Thyroid gland (tissue), 4 donors: ENCODE measurements around the gene OVCA2. TPM values are rescaled to one million over a fixed set of nuclear protein-coding genes. Genes with fewer than 3 reads are reported as not detected.
A peak's percentile ranks its signal among the peaks of the same experiment; 100 is the strongest.

Experiments
- DNase-seq, 2 donors: peaks; one replicate each; pipeline ENCODE4 v3.0.0-alpha.2; 2019
- H3K27ac ChIP-seq, 3 donors: fragments of 200-600 bp; sonication (generic); 1 replicate in 2 of 3; 2 replicates in 1 of 3; pipeline ENCODE4 v1.5.1; 2016 to 2019; ENCODE audit warnings: mild to moderate bottlenecking in 1 of 3, moderate library complexity in 1 of 3
- H3K27me3 ChIP-seq: fragments of 200-600 bp; sonication (generic); one replicate; pipeline ENCODE4 v1.5.1; 2019
- H3K36me3 ChIP-seq, 2 donors: fragments of 200-600 bp; sonication (generic); one replicate each; pipeline ENCODE4 v1.5.1; 2016 to 2019
- H3K4me1 ChIP-seq, 2 donors: fragments of 200-600 bp; sonication (generic); one replicate each; pipeline ENCODE4 v1.5.1; 2017 to 2019
- H3K4me3 ChIP-seq, 3 donors: fragments of 200-600 bp; sonication (generic); replicated peaks in 1 of 3; 1 replicate in 2 of 3; 2 replicates in 1 of 3; pipeline ENCODE4 v1.5.1; 2016; ENCODE audit warnings: mild to moderate bottlenecking in 1 of 3
- H3K9me3 ChIP-seq: fragments of 200-600 bp; sonication (generic); one replicate; pipeline ENCODE4 v1.5.1; 2017
- CTCF ChIP-seq, 6 experiments: fragments of 200-600 bp in 3 of 6; fragments of 450-650 bp in 3 of 6; sonication (generic) in 3 of 6; IDR thresholded peaks; one replicate each; pipeline ENCODE4 v1.5.1; 2016 to 2019; ENCODE audit warnings: antibody characterized with exemption in 6 of 6, mild to moderate bottlenecking in 2 of 6, inconsistent platforms in 1 of 6, moderate library complexity in 1 of 6
- POLR2A ChIP-seq, 2 donors: fragments of 450-650 bp; IDR thresholded peaks; one replicate each; pipeline ENCODE4 v1.6.1; 2017; ENCODE audit warnings: antibody characterized with exemption in 2 of 2, mild to moderate bottlenecking in 2 of 2, moderate library complexity in 1 of 2
- WGBS, 2 donors: methylation state at CpG; one replicate each; pipeline ENCODE4 v1.1.5; 2017; 5-methylcytosine and 5-hydroxymethylcytosine counted together
- intact Hi-C: fragments of 100-400 bp; cut with DNase I; formaldehyde crosslinking; loops from one replicate; pipeline ENCODE4 v1.15.1; 2023
- total RNA-seq, 4 donors: library from RNA; depleted of rRNA; stranded (reverse); fragments of >200 nt; gene quantifications; one replicate each; pipeline ENCODE4 v1.2.3, GENCODE V29; 2016

OVCA2 gene
- total RNA-seq, 4 donors from 2014 or later: 37.6 to 54.1 (median 47.3) TPM

GRCh38 chr17:1995907-1996799, 45.7 kb upstream of the OVCA2 start:
- Histone ChIP-seq H3K4me1 (peaks cover 5 to 38% of the 10 kb centered on the region in 2 donors), H3K27me3 (no peaks in the 10 kb centered on the region), H3K27ac (no peak overlapping the region), H3K9me3 (no peaks in the 10 kb centered on the region), H3K4me3 (no peak overlapping the region), H3K36me3 (no peaks in the 10 kb centered on the region)
- TF ChIP-seq CTCF (IDR thresholded peaks at IDR 0.05) (no peak), POLR2A (IDR thresholded peaks at IDR 0.05) (no peak)
- WGBS, 2 donors: 88 to 90% methylated on average over 14 of the region's 14 CpGs
- intact Hi-C loops: no loop called here
- DNase-seq: no peak

GRCh38 chr17:1996800-1997288, 45.0 kb upstream of the OVCA2 start:
- no peaks in the 10 kb centered on the region for H3K27me3 ChIP-seq
- H3K9me3 ChIP-seq: no peaks in the 10 kb centered on the region
- WGBS, 2 donors: 94 to 95% methylated on average over 8 to 9 of the region's 9 CpGs
- no peak for DNase-seq
- H3K36me3 ChIP-seq: no peaks in the 10 kb centered on the region
- H3K4me3 ChIP-seq: no peak overlapping the region
- intact Hi-C loops: no loop called here
- no peak for TF ChIP-seq CTCF (IDR thresholded peaks at IDR 0.05)
- no peak for TF ChIP-seq POLR2A (IDR thresholded peaks at IDR 0.05)
- H3K4me1 ChIP-seq: peaks cover 5 to 38% of the 10 kb centered on the region in 2 donors
- no peak overlapping the region for H3K27ac ChIP-seq

- no peak for DNase-seq
- Histone ChIP-seq H3K36me3 (no peaks in the 10 kb centered on the region), H3K9me3 (no peaks in the 10 kb centered on the region), H3K27me3 (no peaks in the 10 kb centered on the region), H3K4me1 (peaks cover 5 to 35% of the 10 kb centered on the region in 2 donors), H3K27ac (peak overlapping the region in 2 of 3 donors; percentile 4 to 32), H3K4me3 (peak overlapping the region in 1 of 3 donors; percentile 52)
- TF ChIP-seq POLR2A (IDR thresholded peaks at IDR 0.05) (no peak), CTCF (IDR thresholded peaks at IDR 0.05) (no peak)
- intact Hi-C loops: no loop called here
- WGBS, 2 donors: 60 to 76% methylated on average over 9 to 12 of the region's 22 CpGs
Measured at GRCh38 chr17:1997289-1997926, 44.4 kb upstream of the OVCA2 start.

- Histone ChIP-seq H3K4me3 (peak overlapping the region in 1 of 3 donors; percentile 52), H3K9me3 (no peaks in the 10 kb centered on the region), H3K27me3 (no peaks in the 10 kb centered on the region), H3K4me1 (peaks cover 5 to 29% of the 10 kb centered on the region in 2 donors), H3K27ac (peak overlapping the region in 2 of 3 donors; percentile 4 to 32), H3K36me3 (no peaks in the 10 kb centered on the region)
- 4 to 10% methylated on average over 4 to 12 of the region's 92 CpGs for WGBS, 2 donors
- DNase-seq: peak; percentile 56 to 57
- intact Hi-C loops: no loop called here
- no peak for TF ChIP-seq POLR2A (IDR thresholded peaks at IDR 0.05)
- TF ChIP-seq CTCF (IDR thresholded peaks at IDR 0.05): no peak
Measured at GRCh38 chr17:1997927-1998742, 43.7 kb upstream of the OVCA2 start.
